ENCODE data around the gene PCBD2. TPM values are rescaled to one million over a fixed set of nuclear protein-coding genes. Genes with fewer than 3 reads are reported as not detected.
"Not testable (repeated sequence)": the region's sequence is repeated elsewhere in the genome, so short reads cannot be mapped to it uniquely, and the experiment has no call there.

The PCBD2 gene
- total RNA-seq, 1 experiment from 2014 or later = 17.6 TPM

DNA sequence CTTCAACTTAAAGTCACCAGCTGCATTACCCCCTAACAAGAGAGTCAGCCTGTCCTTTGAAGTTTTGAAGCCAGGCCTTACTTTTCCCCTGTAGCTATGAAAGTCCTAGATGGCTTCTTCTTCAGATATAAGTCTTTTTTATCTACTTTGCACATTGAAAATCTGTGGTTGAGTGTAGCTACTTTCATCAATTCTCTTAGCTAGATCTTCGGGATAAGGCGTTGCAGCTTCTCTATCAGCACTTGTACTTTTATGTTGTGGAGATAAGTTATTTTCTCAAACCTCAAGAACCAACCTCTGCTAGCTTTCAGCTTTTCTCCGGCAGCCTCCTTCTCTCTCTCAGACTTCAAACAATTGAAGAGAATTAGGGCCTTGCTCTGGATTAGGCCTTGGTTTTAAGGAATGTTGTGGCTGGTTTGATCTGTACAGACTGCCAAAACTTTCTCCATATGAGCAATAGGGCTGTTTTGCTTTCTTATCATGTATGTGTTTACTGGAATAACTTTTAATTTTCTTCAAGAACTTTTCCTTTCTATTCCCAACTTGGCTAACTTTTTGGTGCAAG is 84.4 kb downstream of the PCBD2 start:
- H3K4me3 ChIP-seq = no peak overlapping the region
- H3K9me3 ChIP-seq (ENCODE audit: insufficient read depth, low read depth) = peaks cover 6% of the 10 kb centered on the region
- H3K9me2 ChIP-seq (ENCODE audit: insufficient read depth) = no peaks in the 10 kb centered on the region
- peaks cover 4% of the 10 kb centered on the region; the same call in 1 of the 2 replicates for H3K36me3 ChIP-seq (ENCODE audit: low read depth)
- no peaks in the 10 kb centered on the region for H3K27me3 ChIP-seq (ENCODE audit: insufficient read depth, low read depth)
- no peak overlapping the region for H2AFZ ChIP-seq
- no TSS peak for BruUV-seq (replicated peaks)
- ChIA-PET POLR2A (ENCODE audit: unreplicated experiment) (no interaction called here), CTCF (no interaction called here)
- DNase-seq = no peak
- TF ChIP-seq, protein P1, sequence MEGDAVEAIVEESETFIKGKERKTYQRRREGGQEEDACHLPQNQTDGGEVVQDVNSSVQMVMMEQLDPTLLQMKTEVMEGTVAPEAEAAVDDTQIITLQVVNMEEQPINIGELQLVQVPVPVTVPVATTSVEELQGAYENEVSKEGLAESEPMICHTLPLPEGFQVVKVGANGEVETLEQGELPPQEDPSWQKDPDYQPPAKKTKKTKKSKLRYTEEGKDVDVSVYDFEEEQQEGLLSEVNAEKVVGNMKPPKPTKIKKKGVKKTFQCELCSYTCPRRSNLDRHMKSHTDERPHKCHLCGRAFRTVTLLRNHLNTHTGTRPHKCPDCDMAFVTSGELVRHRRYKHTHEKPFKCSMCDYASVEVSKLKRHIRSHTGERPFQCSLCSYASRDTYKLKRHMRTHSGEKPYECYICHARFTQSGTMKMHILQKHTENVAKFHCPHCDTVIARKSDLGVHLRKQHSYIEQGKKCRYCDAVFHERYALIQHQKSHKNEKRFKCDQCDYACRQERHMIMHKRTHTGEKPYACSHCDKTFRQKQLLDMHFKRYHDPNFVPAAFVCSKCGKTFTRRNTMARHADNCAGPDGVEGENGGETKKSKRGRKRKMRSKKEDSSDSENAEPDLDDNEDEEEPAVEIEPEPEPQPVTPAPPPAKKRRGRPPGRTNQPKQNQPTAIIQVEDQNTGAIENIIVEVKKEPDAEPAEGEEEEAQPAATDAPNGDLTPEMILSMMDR (conservative IDR thresholded peaks at IDR 0.05) = no peak
- TF ChIP-seq EZH2 (IDR thresholded peaks at IDR 0.05; ENCODE audit: low read depth) = no peak
- intact Hi-C loops (cut with micrococcal nuclease; ENCODE audit: unreplicated experiment) = no loop called here
- no peaks in the 10 kb centered on the region for H3K79me2 ChIP-seq (ENCODE audit: low read depth)
- H4K20me1 ChIP-seq (ENCODE audit: insufficient read depth) = no peaks in the 10 kb centered on the region
- no peaks in the 10 kb centered on the region for H3K4me1 ChIP-seq (replicated peaks; ENCODE audit: insufficient read depth)
- no peaks in the 10 kb centered on the region for H3F3A ChIP-seq (ENCODE audit: insufficient read depth, low read depth)
- no peak overlapping the region for H3K4me2 ChIP-seq
- no peak overlapping the region for H3K27ac ChIP-seq

DNA sequence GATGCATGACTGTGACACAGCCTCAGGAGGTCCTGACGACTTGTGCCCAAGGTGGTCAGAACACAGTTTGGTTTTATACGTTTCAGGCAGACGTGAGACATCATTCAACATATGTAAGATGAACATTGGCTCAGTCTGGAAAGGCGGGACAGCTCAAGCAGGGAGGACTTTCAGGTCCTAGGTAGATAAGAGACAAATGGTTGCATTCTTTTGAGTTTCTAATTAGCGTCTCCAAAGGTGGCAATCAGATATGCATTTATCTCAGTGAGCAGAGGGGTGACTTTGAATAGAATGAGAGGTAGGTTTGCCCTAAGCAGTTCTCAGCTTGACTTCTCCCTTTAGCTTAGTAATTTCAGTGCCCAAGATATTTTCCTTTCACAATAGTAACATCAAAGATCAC is 85.3 kb downstream of the PCBD2 start:
- H3K27me3 ChIP-seq (ENCODE audit: insufficient read depth, low read depth); H4K20me1 ChIP-seq (ENCODE audit: insufficient read depth); H3K79me2 ChIP-seq (ENCODE audit: low read depth); CTCF ChIA-PET; intact Hi-C loops (cut with micrococcal nuclease; ENCODE audit: unreplicated experiment); H3F3A ChIP-seq (ENCODE audit: insufficient read depth, low read depth); H3K9me3 ChIP-seq (ENCODE audit: insufficient read depth, low read depth); DNase-seq; H3K4me3 ChIP-seq; POLR2A ChIA-PET (ENCODE audit: unreplicated experiment); BruUV-seq (replicated peaks); H3K27ac ChIP-seq; H3K4me2 ChIP-seq; H3K36me3 ChIP-seq (ENCODE audit: low read depth); H3K9me2 ChIP-seq (ENCODE audit: insufficient read depth); H2AFZ ChIP-seq; H3K4me1 ChIP-seq (replicated peaks; ENCODE audit: insufficient read depth): not testable (repeated sequence)

DNA sequence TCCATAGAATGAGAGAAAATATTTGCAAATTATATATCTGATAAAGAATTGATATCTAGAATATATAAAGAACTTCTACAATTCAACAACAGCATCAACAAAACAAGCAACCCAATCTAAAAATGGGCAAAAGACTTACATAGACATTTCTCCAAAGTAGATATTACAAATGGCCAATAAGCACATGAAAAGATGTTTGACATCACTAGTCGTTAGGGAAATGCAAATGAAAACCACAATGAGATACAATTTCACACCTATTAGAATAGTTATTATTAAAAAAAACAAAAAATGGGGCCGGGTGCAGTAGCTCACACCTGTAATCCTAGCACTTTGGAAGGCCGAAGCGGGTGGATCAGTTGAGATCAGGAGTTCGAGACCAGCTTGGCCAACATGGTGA is 87.2 kb downstream of the PCBD2 start:
- Histone ChIP-seq H2AFZ (no peak overlapping the region), H3K9me2 (ENCODE audit: insufficient read depth) (no peaks in the 10 kb centered on the region), H3K27ac (no peak overlapping the region), H3K27me3 (ENCODE audit: insufficient read depth, low read depth) (no peaks in the 10 kb centered on the region), H3K4me1 (replicated peaks; ENCODE audit: insufficient read depth) (no peaks in the 10 kb centered on the region), H3K36me3 (ENCODE audit: low read depth) (peaks cover 4% of the 10 kb centered on the region; the same call in 1 of the 2 replicates), H4K20me1 (ENCODE audit: insufficient read depth) (no peaks in the 10 kb centered on the region), H3K4me2 (no peak overlapping the region), H3F3A (ENCODE audit: insufficient read depth, low read depth) (no peaks in the 10 kb centered on the region), H3K9me3 (ENCODE audit: insufficient read depth, low read depth) (peaks cover 6% of the 10 kb centered on the region), H3K79me2 (ENCODE audit: low read depth) (no peaks in the 10 kb centered on the region), H3K4me3 (no peak overlapping the region)
- POLR2A ChIA-PET (ENCODE audit: unreplicated experiment) = no interaction called here
- TF ChIP-seq EZH2 (IDR thresholded peaks at IDR 0.05; ENCODE audit: low read depth) = no peak
- TF ChIP-seq, protein P1 (conservative IDR thresholded peaks at IDR 0.05) = no peak
- intact Hi-C loops (cut with micrococcal nuclease; ENCODE audit: unreplicated experiment) = no loop called here
- DNase-seq = no peak
- CTCF ChIA-PET = no interaction called here
- BruUV-seq (replicated peaks) = no TSS peak

DNA sequence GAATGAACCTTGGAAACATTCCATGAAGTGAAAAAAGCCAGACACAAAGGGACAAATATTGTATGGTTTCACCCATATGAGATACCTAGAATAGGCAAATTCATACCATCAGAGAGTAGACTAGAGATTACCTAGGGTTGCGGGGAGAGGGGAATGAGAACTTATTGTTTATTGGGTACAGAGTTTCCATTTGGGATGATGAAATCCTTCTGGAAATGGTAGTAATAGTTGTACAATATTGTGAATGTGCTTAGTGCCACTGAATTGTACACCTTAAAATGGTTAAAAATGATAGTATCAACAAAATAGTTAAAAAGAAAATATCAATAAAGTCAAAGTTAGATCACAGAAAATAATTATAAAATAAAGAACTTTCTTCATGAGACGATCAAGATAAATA is 88.2 kb downstream of the PCBD2 start:
- ChIA-PET POLR2A (ENCODE audit: unreplicated experiment) (no interaction called here), CTCF (no interaction called here)
- Histone ChIP-seq H3K4me1 (replicated peaks; ENCODE audit: insufficient read depth) (no peaks in the 10 kb centered on the region), H3K27me3 (ENCODE audit: insufficient read depth, low read depth) (no peaks in the 10 kb centered on the region), H2AFZ (no peak overlapping the region), H3K9me2 (ENCODE audit: insufficient read depth) (no peaks in the 10 kb centered on the region), H3K4me2 (no peak overlapping the region), H3K36me3 (ENCODE audit: low read depth) (peaks cover 4% of the 10 kb centered on the region; the same call in 1 of the 2 replicates), H3K27ac (no peak overlapping the region), H3K4me3 (no peak overlapping the region), H3F3A (ENCODE audit: insufficient read depth, low read depth) (no peaks in the 10 kb centered on the region), H3K79me2 (ENCODE audit: low read depth) (no peaks in the 10 kb centered on the region), H3K9me3 (ENCODE audit: insufficient read depth, low read depth) (peaks cover 6% of the 10 kb centered on the region), H4K20me1 (ENCODE audit: insufficient read depth) (no peaks in the 10 kb centered on the region)
- intact Hi-C loops (cut with micrococcal nuclease; ENCODE audit: unreplicated experiment) = no loop called here
- BruUV-seq (replicated peaks) = no TSS peak
- DNase-seq = no peak
- TF ChIP-seq EZH2 (IDR thresholded peaks at IDR 0.05; ENCODE audit: low read depth) = no peak
- TF ChIP-seq, protein P1 (conservative IDR thresholded peaks at IDR 0.05) = no peak

Measured in PC-9 (cell line).